Keratinocyte (primary cell): ENCODE measurements around the gene SLC13A5. TPM values are rescaled to one million over a fixed set of nuclear protein-coding genes. Genes with fewer than 3 reads are reported as not detected.

Experiments used
- DNase-seq: peaks from one replicate; pipeline ENCODE4 v3.0.0-alpha.2; 2011; ENCODE audit warnings: low read depth, missing footprints, low spot score
- FAIRE-seq: peaks from 2 replicates; lab custom pipeline; 2011; peaks lifted over from hg19 to GRCh38; lab: Jason Lieb, UNC
- H2AFZ ChIP-seq: 2 replicates; pipeline ENCODE4 v1.6.0; 2012; ENCODE audit warnings: low read length, control low read depth, inconsistent platforms; ENCODE audit not compliant: control insufficient read depth
- H3K27ac ChIP-seq: 2 replicates; pipeline ENCODE4 v1.5.1; 2011; ENCODE audit warnings: low read length; ENCODE audit not compliant: control insufficient read depth, insufficient read depth
- H3K27me3 ChIP-seq: 3 replicates; pipeline ENCODE4 v1.6.0; 2011; ENCODE audit warnings: low read length; ENCODE audit not compliant: control insufficient read depth, insufficient read depth; ENCODE audit errors: extremely low read depth
- H3K36me3 ChIP-seq, 2 experiments: 2 replicates in 1 of 2; 3 replicates in 1 of 2; pipeline ENCODE4 v1.5.1; 2011; ENCODE audit warnings: low read length in 2 of 2, mild to moderate bottlenecking in 1 of 2; ENCODE audit not compliant: control insufficient read depth in 2 of 2, insufficient read depth in 2 of 2; ENCODE audit errors: extremely low read depth in 1 of 2
- H3K4me1 ChIP-seq: 3 replicates; pipeline ENCODE4 v1.5.1; 2011; ENCODE audit warnings: low read length; ENCODE audit not compliant: control insufficient read depth, insufficient read depth; ENCODE audit errors: extremely low read depth
- H3K4me2 ChIP-seq: 3 replicates; pipeline ENCODE4 v1.6.0; 2011; ENCODE audit warnings: low read depth, low read length; ENCODE audit not compliant: control insufficient read depth, insufficient read depth; ENCODE audit errors: extremely low read depth
- H3K4me3 ChIP-seq, 3 experiments: fragments of 200-600 bp in 1 of 3; sonication (generic) in 1 of 3; 2 replicates in 2 of 3; 3 replicates in 1 of 3; pipeline ENCODE4 v1.5.1; 2011 to 2016; ENCODE audit warnings: low read length in 3 of 3, mild to moderate bottlenecking in 3 of 3, control low read depth in 2 of 3, inconsistent platforms in 1 of 3, low read depth in 1 of 3, mixed read lengths in 1 of 3, mixed run types in 1 of 3, moderate library complexity in 1 of 3; ENCODE audit not compliant: control insufficient read depth in 2 of 3, insufficient read depth in 2 of 3; ENCODE audit errors: extremely low read depth in 1 of 3
- H3K79me2 ChIP-seq: 2 replicates; pipeline ENCODE4 v1.6.0; 2012; ENCODE audit warnings: low read length; ENCODE audit not compliant: control insufficient read depth, insufficient read depth
- H3K9ac ChIP-seq: 3 replicates; pipeline ENCODE4 v1.6.0; 2011; ENCODE audit warnings: low read length; ENCODE audit not compliant: control insufficient read depth, insufficient read depth; ENCODE audit errors: extremely low read depth
- H3K9me1 ChIP-seq: 3 replicates; pipeline ENCODE4 v1.6.0; 2011; ENCODE audit warnings: low read length; ENCODE audit not compliant: control insufficient read depth, insufficient read depth; ENCODE audit errors: extremely low read depth
- H3K9me3 ChIP-seq: 2 replicates; pipeline ENCODE4 v1.5.1; 2012; ENCODE audit warnings: low read depth, low read length; ENCODE audit not compliant: control insufficient read depth
- H4K20me1 ChIP-seq: 3 replicates; pipeline ENCODE4 v1.6.0; 2011; ENCODE audit warnings: low read length; ENCODE audit not compliant: control insufficient read depth, insufficient read depth; ENCODE audit errors: extremely low read depth
- EZH2 ChIP-seq: IDR thresholded peaks from one replicate; pipeline ENCODE4 v1.6.1; 2012; ENCODE audit warnings: inconsistent platforms, mild to moderate bottlenecking, low read length, moderate library complexity
- dilution Hi-C: fragments of 300-500 bp; cut with MboI; formaldehyde crosslinking; loops from one replicate; pipeline ENCODE4 v1.7.0; 2020; ENCODE audit warnings: low sequenced_read_pairs; ENCODE audit not compliant: extremely low pct_ligation_motif_present
- polyA plus RNA-seq, 5 experiments: library from polyadenylated mRNA; depleted of rRNA in 3 of 5; stranded (reverse) in 3 of 5; stranded (forward) in 1 of 5; unstranded in 1 of 5; fragments of >200 nt; gene quantifications; 1 replicate in 1 of 5; 2 replicates in 3 of 5; 3 replicates in 1 of 5; pipeline versions ENCODE4 v1.2.1 to v1.2.3, GENCODE V29; 2011 to 2012; ENCODE audit warnings: missing spikeins in 2 of 5, low read depth in 1 of 5, low replicate concordance in 1 of 5
- TF ChIP-seq, protein P1 (sequence below), 3 experiments: IDR thresholded peaks in 1 of 3; conservative IDR thresholded peaks in 1 of 3; optimal IDR thresholded peaks in 1 of 3; 2 replicates in 2 of 3; 3 replicates in 1 of 3; pipeline versions ENCODE3 to v1.5.1; 2011; ENCODE audit warnings: low read length in 3 of 3, mild to moderate bottlenecking in 3 of 3, moderate library complexity in 2 of 3, control low read depth in 1 of 3, inconsistent platforms in 1 of 3; ENCODE audit not compliant: insufficient read depth in 2 of 3; ENCODE audit errors: extremely low read depth in 1 of 3

The SLC13A5 gene
- polyA plus RNA-seq, 1 donor (not counting 4 experiments of a cell fraction or from before 2014, with no cell fraction given) = 0.14 TPM

GRCh38 chr17:6753546-6753945, 40.4 kb upstream of the SLC13A5 start:
- H4K20me1 ChIP-seq = no peaks in the 10 kb centered on the region
- H3K27ac ChIP-seq = no peak overlapping the region
- H3K9me3 ChIP-seq = no peaks in the 10 kb centered on the region
- H3K9ac ChIP-seq = no peak overlapping the region
- H3K36me3 ChIP-seq = no peaks in the 10 kb centered on the region
- no peaks in the 10 kb centered on the region for H3K27me3 ChIP-seq
- no peak overlapping the region for H3K4me2 ChIP-seq
- no peak for DNase-seq
- TF ChIP-seq EZH2 = no peak
- TF ChIP-seq, protein P1, sequence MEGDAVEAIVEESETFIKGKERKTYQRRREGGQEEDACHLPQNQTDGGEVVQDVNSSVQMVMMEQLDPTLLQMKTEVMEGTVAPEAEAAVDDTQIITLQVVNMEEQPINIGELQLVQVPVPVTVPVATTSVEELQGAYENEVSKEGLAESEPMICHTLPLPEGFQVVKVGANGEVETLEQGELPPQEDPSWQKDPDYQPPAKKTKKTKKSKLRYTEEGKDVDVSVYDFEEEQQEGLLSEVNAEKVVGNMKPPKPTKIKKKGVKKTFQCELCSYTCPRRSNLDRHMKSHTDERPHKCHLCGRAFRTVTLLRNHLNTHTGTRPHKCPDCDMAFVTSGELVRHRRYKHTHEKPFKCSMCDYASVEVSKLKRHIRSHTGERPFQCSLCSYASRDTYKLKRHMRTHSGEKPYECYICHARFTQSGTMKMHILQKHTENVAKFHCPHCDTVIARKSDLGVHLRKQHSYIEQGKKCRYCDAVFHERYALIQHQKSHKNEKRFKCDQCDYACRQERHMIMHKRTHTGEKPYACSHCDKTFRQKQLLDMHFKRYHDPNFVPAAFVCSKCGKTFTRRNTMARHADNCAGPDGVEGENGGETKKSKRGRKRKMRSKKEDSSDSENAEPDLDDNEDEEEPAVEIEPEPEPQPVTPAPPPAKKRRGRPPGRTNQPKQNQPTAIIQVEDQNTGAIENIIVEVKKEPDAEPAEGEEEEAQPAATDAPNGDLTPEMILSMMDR (optimal IDR thresholded peaks at IDR 0.05 in 1 of 3, IDR thresholded peaks at IDR 0.05 in 1 of 3, conservative IDR thresholded peaks at IDR 0.05 in 1 of 3; ENCODE audit: extremely low read depth in 1 of 3, insufficient read depth in 2 of 3, low read length in 3 of 3) = no peak
- H3K9me1 ChIP-seq = no peaks in the 10 kb centered on the region
- H2AFZ ChIP-seq = no peak overlapping the region
- no peaks in the 10 kb centered on the region for H3K79me2 ChIP-seq
- dilution Hi-C loops = no loop called here
- H3K4me3 ChIP-seq = no peak overlapping the region
- FAIRE-seq = no peak
- peaks cover 24% of the 10 kb centered on the region for H3K4me1 ChIP-seq

DNA sequence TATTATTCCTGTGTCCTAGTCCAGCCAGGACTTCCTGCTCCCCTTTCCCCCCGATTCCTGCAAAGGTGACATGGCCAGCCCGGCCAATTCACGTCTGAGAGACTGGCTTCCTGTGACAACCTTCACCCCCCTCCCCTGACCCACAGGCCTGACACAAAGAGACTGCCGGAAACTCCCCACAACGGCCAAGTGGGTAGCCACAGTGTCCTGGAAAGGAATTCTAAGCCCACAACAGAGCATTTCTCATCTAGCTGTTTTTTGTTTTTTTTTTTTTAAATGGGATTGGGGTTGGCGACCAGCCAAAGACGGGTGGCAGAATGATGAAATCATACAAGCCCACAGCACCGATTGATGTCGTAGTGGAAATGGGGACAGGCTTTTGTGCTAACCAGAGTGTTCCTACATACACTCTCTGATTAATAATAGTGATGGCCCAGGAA, 39.9 kb upstream of the SLC13A5 start:
- dilution Hi-C loops = no loop called here

More for the DNA sequence above, 39.9 kb upstream of the SLC13A5 start:
- Histone ChIP-seq H4K20me1 (no peaks in the 10 kb centered on the region), H3K36me3 (no peaks in the 10 kb centered on the region), H3K4me1 (peaks cover 24% of the 10 kb centered on the region), H3K9ac (no peak overlapping the region), H3K27me3 (no peaks in the 10 kb centered on the region), H3K4me2 (no peak overlapping the region), H3K79me2 (no peaks in the 10 kb centered on the region), H3K27ac (peak overlapping the region; percentile 27), H2AFZ (no peak overlapping the region), H3K4me3 (no peak overlapping the region), H3K9me3 (no peaks in the 10 kb centered on the region), H3K9me1 (no peaks in the 10 kb centered on the region)
- FAIRE-seq (no peak), DNase-seq (no peak)
- TF ChIP-seq, protein P1 (optimal IDR thresholded peaks at IDR 0.05 in 1 of 3, IDR thresholded peaks at IDR 0.05 in 1 of 3, conservative IDR thresholded peaks at IDR 0.05 in 1 of 3; ENCODE audit: extremely low read depth in 1 of 3, insufficient read depth in 2 of 3, low read length in 3 of 3) = no peak
- TF ChIP-seq EZH2 = no peak
